ENCODE results near the gene NAP1L4.
A peak's percentile ranks its signal among the peaks of the same experiment; 100 is the strongest.

NAP1L4 gene

GRCh38 chr11:3010004-3010403 lies 17.9 kb upstream of the NAP1L4 start:
- DNase-seq, result no peak

GRCh38 chr11:3009481-3009880 lies 17.4 kb upstream of the NAP1L4 start:
- DNase-seq, result no peak

DNA sequence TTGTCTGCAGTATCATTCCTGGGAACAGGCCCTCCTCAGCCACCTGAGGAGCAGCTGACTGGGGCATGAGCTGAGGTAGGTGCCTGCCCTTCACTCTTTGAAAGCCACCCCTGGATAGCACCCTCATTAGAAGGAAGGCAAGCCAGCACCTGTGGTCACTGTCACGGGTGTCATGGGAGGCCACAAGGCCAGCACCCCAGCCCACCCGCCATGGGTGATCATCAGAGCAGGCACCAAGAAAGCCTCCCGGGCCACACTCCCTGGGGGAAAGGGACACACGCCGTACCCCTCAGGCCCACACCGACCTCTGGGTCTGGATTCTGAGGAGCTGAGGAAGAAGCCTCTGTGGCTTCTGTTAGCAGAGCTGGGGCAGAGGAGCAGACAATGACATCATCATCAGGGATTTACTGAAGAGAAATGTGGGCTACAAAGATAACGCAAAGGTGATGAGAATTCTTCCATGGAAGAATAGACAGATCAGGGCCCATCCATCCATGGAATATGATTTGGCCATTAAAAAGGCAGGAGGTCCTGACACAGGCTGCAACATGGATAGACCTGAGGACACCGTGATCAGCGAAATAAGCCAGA lies 16.7 kb upstream of the NAP1L4 start:
- DNase-seq, result no peak

GRCh38 chr11:3007404-3008010 lies 15.4 kb upstream of the NAP1L4 start:
- DNase-seq, result no peak

DNA sequence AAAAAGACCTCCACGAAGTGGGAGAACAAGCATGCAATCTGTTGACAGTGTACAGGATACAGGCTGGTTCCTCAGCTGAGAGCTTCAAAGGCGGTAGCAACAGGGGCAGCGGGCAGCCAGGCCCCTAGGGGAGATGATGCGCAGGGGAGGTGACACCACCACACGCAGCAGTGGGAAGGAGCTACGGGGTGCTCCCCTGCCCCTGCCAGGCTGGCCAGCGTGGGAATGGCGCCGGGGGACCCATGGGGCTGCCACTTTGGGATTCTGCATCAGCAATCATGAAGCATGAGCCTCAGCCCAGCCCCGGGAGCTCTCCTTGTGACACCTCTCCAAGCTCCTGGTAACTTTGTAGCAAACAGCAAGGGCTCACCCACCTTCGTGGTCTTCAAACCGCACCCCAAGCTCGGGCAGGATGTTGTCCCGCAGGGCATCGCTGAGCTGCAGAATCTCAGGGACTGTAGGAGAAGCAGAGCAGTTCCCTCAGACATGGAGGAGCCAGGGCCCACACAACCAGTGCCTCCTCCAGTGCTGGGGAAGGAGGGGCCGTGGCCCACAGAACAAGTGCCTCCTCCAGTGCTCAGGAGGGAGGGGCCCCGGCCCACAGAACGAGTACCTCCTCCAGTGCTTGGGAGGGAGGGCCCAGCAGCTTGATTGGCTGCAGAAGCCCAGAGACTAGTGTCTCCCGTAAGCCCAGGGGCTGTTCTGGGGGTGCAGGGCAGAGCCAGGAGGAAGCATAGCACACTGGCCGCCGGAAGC lies 14.6 kb upstream of the NAP1L4 start:
- peak; percentile 59 for DNase-seq

DNA sequence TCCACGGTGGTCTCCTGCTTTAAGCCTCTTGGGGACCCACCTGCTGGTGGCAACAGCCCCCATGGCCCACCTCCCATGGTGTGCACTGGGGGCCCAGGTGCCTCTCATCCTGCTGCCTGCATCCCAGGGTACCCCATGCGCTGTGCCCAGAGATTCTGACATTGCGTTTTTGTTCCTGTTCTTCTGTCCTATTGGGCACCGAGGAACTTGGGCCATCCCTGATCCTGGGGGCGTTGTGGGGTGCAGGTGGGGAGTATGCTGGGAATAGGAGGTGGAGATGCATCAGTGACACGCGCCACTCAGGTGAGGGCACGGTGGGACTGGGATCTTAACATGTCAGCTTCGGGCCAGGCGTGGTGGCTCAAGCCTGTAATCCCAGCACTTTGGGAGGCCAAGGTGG lies 12.4 kb upstream of the NAP1L4 start:
- DNase-seq, result no peak

GRCh38 chr11:3003396-3004231 lies 11.5 kb upstream of the NAP1L4 start:
- DNase-seq, result no peak

- DNase-seq, result no peak
These were observed 10.7 kb upstream of the NAP1L4 start for GRCh38 chr11:3002871-3003270.

DNA sequence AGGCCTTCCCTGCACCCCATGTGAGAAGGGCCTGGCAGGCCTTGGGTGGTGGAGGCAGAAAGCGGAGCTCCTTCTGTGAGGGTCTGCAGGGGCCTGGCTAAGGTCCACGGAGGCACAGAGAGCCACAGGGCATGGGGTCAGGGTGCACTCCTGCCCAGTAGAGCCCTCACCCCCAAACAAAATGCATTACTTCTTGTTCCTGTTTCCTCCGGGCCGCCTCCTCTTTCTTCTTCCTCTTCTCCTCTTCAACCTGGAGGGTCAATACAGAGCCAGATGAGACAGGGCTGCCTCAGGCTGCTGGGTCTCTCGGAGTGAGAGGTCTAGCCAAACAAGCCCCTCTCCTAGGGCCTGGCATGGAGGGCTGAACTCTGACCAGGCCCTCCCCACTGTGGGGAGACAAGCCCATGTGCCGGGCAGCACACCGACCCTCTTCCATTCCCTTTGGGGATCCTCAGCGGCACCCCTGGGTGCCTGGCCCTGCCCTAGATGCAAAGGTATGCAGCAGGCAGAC lies 10.3 kb upstream of the NAP1L4 start:
- no peak for DNase-seq

- no peak for DNase-seq
These were observed 9.4 kb upstream of the NAP1L4 start for GRCh38 chr11:3001496-3001895.

DNA sequence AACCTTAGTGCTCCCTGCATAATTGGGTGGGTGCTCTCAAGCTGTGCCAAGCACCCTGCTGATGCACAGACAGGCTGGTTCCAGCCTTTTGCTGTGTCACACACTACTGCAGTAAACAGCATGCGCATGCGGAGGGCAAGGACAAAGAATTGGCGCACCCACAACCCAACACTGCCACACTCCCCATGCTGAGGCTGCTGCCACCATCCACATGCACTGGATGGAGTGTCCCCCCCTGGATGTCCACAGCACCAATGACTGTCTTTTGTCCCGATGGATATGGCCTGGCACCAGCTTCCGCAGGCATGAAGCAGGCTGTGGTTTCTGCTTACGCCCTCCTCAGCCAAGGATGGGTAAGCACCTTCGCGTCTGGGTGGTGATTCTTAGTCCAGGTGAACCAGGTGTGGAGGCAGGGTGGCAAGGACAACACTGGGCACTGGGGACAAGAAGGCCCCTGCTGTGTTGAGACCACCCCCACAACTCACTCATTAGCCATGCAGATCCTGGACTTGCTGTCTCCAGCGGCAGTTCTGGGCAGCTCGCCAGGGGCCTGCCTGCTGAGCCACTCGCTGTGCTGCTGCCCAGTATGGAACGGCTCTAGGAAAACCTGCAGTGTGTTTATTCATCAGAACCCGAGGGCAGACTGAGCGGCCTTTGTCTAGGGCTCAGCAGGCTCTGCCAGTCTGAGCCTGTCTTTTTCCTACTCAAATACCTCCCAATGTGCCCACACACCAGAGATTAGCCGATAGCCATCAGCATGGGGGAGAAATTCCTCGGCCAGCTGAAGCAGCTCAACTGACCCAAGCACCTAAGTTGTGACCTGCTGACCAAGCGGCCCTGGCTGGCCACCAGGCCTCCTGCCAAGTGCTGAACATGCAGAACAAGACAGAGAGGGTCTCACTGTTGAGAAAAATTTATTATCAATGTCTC lies 8.2 kb upstream of the NAP1L4 start:
- no peak for DNase-seq

GRCh38 chr11:2999464-2999998 lies 7.4 kb upstream of the NAP1L4 start:
- DNase-seq, result no peak

- no peak for DNase-seq
These were observed 6.1 kb upstream of the NAP1L4 start for GRCh38 chr11:2998073-2998850.

DNA sequence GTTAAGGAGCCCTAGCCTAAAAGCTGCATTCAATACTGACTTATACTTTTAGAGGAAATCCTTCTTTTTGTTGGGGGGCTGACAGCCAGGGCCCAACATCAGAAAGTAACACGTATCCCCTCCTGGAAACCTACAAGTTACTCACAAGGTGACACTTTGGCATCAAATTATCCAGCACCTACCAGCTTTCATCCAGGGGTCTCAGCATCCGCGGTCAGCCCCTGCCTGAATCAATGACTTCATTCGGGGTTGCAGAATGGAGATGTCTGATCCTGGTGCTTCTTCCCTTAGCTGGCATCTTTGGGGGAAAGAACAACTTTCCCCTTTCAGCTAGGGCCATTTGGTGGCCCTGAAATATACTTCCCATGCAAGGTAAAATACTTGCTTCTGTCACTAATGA lies 5.3 kb upstream of the NAP1L4 start:
- no peak for DNase-seq

GRCh38 chr11:2996976-2997375 lies 4.8 kb upstream of the NAP1L4 start:
- no peak for DNase-seq

DNA sequence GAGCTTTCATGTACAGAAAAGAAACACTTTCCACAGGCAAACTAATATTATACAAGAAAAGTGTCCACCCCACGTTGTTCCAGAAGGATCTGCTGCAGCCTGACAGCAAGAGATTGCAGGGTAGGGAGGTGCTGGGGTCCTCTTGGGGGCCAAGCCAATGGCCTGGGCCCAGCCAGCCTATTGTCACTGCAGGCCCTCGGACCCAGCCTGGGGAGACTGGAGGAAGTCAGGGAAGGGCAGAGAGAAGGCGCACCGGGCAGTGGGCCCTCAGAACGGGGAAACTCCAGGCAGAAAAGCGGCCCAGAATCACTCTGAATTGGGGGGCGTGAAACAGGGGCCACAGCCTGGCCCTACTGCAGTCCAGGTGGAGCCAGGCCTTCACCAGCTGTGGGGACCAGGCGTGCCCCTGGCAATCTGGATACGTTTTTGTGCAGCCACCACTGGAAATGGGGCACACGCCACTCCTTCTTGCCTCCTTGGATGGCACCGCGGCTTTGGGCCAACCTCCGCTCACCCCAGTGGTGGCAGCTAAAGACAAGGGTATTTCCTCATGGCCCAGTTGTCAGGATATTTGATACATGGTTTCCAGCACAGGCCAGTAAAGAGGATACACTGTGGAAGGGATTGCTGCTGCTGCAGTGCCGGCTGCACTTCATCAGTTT lies 3.9 kb upstream of the NAP1L4 start:
- no peak for DNase-seq

- peak; percentile 21 for DNase-seq
These were observed 3.0 kb upstream of the NAP1L4 start for GRCh38 chr11:2995031-2995561.

DNA sequence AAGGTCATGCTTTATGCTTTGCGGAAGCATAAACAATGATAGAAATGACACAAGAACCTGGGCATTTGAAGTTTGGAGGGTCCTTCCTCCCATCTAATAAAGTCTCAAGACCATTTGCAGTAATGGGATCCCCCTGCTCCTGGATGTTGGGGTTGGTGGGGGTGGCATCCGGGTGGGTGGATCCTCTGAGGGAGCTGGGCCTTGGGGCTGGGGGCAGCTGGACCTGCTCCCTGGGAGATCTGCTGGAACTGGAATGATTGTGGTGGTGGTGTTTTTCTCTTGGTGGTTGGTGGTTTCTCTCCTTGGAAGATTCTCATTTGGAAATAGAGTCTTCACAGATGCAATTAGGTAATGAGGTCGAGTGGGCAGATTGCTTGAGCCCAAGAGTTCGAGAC lies 2.2 kb upstream of the NAP1L4 start:
- DNase-seq, result peak; percentile 18

GRCh38 chr11:2992997-2993325 lies 832 bp upstream of the NAP1L4 start:
- DNase-seq, result no peak

Measured in stimulated activated CD8-positive, alpha-beta memory T cell treated with anti-CD3 and anti-CD28 coated beads, Interleukin-4, amount 100 ng/mL, for 48 hours (primary cell).